GM23338 (cell line): ENCODE results near the gene GTF3C1.

ENCODE experiments used
- CREB1 ChIP-seq: fragments of 250-450 bp; sonication (Bioruptor Pico); IDR thresholded peaks from 2 replicates; pipeline ENCODE4 v1.5.0; 2020; ENCODE audit warnings: low read depth, mild to moderate bottlenecking, moderate library complexity
- EZH2 ChIP-seq: fragments of 200-600 bp; sonication (generic); IDR thresholded peaks from one replicate; pipeline ENCODE4 v1.8.0; 2017; ENCODE audit warnings: antibody characterized with exemption, mild to moderate bottlenecking, low read depth; ENCODE audit not compliant: unreplicated experiment
- JUNB ChIP-seq: IDR thresholded peaks from one replicate; pipeline ENCODE4 v1.6.1; 2016; ENCODE audit warnings: antibody characterized with exemption; ENCODE audit not compliant: unreplicated experiment
- POLR2AphosphoS5 ChIP-seq: IDR thresholded peaks from 2 replicates; pipeline ENCODE4 v1.6.1; 2016; ENCODE audit warnings: antibody characterized with exemption, low read depth
- TF ChIP-seq, protein P1 (sequence below), 2 experiments: fragments of 200-600 bp in 1 of 2; sonication (generic) in 1 of 2; conservative IDR thresholded peaks; 2 replicates each; pipeline versions ENCODE4 v1.5.1 to v1.6.1; 2016 to 2017; ENCODE audit warnings: antibody characterized with exemption in 2 of 2, low read depth in 2 of 2, mild to moderate bottlenecking in 2 of 2, moderate library complexity in 1 of 2
- TF ChIP-seq, protein P2 (sequence below): IDR thresholded peaks from one replicate; pipeline ENCODE4 v1.6.1; 2018; ENCODE audit warnings: antibody characterized with exemption; ENCODE audit not compliant: unreplicated experiment
- TF ChIP-seq, protein P3 (sequence below): IDR thresholded peaks from 2 replicates; pipeline ENCODE4 v1.6.1; 2016; ENCODE audit warnings: antibody characterized with exemption

GRCh38 chr16:27517664-27518063 is 32.0 kb downstream of the GTF3C1 start:
- TF ChIP-seq, protein P1, sequence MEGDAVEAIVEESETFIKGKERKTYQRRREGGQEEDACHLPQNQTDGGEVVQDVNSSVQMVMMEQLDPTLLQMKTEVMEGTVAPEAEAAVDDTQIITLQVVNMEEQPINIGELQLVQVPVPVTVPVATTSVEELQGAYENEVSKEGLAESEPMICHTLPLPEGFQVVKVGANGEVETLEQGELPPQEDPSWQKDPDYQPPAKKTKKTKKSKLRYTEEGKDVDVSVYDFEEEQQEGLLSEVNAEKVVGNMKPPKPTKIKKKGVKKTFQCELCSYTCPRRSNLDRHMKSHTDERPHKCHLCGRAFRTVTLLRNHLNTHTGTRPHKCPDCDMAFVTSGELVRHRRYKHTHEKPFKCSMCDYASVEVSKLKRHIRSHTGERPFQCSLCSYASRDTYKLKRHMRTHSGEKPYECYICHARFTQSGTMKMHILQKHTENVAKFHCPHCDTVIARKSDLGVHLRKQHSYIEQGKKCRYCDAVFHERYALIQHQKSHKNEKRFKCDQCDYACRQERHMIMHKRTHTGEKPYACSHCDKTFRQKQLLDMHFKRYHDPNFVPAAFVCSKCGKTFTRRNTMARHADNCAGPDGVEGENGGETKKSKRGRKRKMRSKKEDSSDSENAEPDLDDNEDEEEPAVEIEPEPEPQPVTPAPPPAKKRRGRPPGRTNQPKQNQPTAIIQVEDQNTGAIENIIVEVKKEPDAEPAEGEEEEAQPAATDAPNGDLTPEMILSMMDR (conservative IDR thresholded peaks at IDR 0.05; ENCODE audit: low read depth in 2 of 2): no peak
- TF ChIP-seq CREB1 (CRISPR knock-in tag) (no peak), JUNB (no peak), POLR2AphosphoS5 (no peak), EZH2 (no peak)
- TF ChIP-seq, protein P2, sequence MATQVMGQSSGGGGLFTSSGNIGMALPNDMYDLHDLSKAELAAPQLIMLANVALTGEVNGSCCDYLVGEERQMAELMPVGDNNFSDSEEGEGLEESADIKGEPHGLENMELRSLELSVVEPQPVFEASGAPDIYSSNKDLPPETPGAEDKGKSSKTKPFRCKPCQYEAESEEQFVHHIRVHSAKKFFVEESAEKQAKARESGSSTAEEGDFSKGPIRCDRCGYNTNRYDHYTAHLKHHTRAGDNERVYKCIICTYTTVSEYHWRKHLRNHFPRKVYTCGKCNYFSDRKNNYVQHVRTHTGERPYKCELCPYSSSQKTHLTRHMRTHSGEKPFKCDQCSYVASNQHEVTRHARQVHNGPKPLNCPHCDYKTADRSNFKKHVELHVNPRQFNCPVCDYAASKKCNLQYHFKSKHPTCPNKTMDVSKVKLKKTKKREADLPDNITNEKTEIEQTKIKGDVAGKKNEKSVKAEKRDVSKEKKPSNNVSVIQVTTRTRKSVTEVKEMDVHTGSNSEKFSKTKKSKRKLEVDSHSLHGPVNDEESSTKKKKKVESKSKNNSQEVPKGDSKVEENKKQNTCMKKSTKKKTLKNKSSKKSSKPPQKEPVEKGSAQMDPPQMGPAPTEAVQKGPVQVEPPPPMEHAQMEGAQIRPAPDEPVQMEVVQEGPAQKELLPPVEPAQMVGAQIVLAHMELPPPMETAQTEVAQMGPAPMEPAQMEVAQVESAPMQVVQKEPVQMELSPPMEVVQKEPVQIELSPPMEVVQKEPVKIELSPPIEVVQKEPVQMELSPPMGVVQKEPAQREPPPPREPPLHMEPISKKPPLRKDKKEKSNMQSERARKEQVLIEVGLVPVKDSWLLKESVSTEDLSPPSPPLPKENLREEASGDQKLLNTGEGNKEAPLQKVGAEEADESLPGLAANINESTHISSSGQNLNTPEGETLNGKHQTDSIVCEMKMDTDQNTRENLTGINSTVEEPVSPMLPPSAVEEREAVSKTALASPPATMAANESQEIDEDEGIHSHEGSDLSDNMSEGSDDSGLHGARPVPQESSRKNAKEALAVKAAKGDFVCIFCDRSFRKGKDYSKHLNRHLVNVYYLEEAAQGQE: no peak
- TF ChIP-seq, protein P3, sequence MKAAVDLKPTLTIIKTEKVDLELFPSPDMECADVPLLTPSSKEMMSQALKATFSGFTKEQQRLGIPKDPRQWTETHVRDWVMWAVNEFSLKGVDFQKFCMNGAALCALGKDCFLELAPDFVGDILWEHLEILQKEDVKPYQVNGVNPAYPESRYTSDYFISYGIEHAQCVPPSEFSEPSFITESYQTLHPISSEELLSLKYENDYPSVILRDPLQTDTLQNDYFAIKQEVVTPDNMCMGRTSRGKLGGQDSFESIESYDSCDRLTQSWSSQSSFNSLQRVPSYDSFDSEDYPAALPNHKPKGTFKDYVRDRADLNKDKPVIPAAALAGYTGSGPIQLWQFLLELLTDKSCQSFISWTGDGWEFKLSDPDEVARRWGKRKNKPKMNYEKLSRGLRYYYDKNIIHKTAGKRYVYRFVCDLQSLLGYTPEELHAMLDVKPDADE: no peak
